ENCODE measurements around the gene KCNK6.

KCNK6 gene

GRCh38 chr19:38298821-38299680, 20.6 kb upstream of the KCNK6 start:
- DNase-seq (ENCODE audit: low read depth, low spot score) = no peak

GRCh38 chr19:38303517-38304351, 15.9 kb upstream of the KCNK6 start, which contains the start of gene C19orf33:
C19orf33 (plus strand) TSS chr19:38304251; CDS start chr19:38304262, 11 bp downstream.
- DNase-seq (ENCODE audit: low read depth, low spot score) = no peak

- no peak for DNase-seq (ENCODE audit: low read depth, low spot score)
Observed at GRCh38 chr19:38304352-38304865, 15.2 kb upstream of the KCNK6 start.

GRCh38 chr19:38304866-38305429, 14.7 kb upstream of the KCNK6 start:
- DNase-seq (ENCODE audit: low read depth, low spot score) = no peak

DNA sequence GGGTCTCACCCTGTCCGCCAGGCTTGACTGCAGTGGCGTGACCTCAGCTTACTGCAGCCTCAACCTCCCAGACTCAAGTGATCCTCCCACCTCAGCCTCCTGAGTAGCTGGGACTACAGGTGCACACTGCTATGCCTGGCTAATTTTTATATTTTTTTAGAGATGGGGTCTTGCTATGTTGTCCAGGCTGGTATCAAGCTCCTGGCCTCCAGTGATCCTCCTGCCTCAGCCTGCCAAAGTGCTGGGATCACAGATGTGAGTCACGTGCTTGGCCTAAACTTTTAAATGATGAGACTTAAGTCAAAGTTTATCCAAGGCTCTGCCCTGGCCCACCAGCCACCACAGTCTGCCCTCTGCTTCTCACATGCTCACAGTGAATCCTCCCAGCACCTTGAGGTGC, 13.4 kb upstream of the KCNK6 start:
- DNase-seq (ENCODE audit: low read depth, low spot score) = no peak

GRCh38 chr19:38307076-38307475, 12.6 kb upstream of the KCNK6 start:
- DNase-seq (ENCODE audit: low read depth, low spot score) = no peak

- no peak for DNase-seq (ENCODE audit: low read depth, low spot score)
Observed at GRCh38 chr19:38307597-38307996, 12.0 kb upstream of the KCNK6 start.

- no peak for DNase-seq (ENCODE audit: low read depth, low spot score)
Observed at GRCh38 chr19:38308006-38308766, 11.5 kb upstream of the KCNK6 start.

GRCh38 chr19:38308926-38309614, 10.6 kb upstream of the KCNK6 start:
- no peak for DNase-seq (ENCODE audit: low read depth, low spot score)

DNA sequence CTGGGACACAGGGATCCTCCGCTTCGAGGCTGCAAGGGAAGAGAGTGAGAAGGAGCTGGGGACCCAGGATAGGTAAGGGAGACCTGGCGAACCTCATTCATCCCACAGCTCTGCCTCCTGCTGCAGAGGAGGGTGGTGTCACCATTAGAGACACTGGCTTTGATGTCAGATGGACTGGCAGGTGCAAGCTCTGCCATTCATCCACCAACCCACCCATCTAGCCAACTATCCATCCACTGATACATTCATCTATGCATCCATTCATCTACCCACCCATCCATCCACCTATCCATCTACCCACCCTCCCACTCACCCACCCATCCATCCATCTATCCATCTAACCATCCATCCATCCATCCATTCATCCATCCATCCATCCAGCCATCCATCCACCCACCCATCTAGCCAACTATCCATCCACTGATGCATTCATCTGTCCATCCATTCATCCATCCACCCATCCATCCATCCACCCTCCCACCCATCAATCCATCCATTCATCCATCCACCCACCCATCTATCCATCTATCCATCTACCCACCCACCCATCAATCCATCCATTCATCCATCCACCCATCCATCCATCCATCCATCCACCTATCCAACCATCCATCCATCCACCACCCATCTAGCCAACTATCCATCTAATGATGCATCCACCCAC, 9.9 kb upstream of the KCNK6 start:
- no peak for DNase-seq (ENCODE audit: low read depth, low spot score)

DNA sequence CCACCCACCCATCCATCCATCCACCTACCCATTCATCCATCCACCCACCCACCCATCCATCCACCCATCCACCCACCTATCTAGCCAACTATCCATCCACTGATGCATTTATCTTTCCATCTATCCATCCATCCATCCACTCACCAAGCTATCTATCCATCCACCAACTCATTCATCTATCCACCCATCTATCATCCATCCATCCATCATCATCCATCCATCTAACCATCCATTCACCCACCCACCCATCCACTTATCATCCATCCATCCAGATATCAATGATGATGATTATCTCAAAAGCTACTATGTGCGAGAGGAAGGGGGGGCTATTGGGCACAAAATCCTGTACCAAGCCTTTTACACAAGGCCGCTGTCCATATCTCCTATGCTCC, 9.4 kb upstream of the KCNK6 start:
- DNase-seq (ENCODE audit: low read depth, low spot score) = no peak

GRCh38 chr19:38310986-38311385, 8.7 kb upstream of the KCNK6 start:
- DNase-seq (ENCODE audit: low read depth, low spot score) = no peak

- DNase-seq (ENCODE audit: low read depth, low spot score) = peak; percentile 92
Observed at GRCh38 chr19:38315657-38316476, 3.8 kb upstream of the KCNK6 start, which contains the start of gene YIF1B. YIF1B (minus strand) TSS chr19:38315947; CDS start chr19:38315917, 30 bp downstream.

DNA sequence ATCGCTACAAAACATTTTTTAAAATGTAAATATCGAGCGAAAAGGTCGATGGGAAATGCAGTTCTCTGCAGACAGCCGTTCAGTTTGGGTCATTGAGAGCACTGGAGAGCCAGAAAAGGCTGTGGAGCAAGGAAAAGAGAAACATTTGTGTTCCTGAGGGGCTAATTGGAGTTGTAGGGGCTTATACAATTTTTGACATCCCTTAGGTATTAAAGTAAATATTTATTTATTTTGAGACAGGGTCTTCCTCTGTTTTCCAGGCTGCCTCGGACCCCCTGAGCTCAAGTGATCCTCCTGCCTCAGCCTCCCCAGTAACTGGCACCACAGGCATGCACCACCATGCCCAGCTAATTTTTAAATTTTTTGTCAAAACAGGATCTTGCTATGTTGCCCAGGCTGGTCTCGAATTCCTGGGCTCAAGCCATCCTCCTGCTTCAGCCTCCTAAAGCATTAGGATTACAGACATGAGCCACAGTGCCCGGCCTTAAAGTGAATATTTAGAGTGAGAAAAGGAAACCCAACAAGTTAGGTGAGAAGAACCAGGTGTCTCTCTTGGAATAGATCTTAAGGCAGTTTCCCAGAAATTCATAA, 3.1 kb upstream of the KCNK6 start:
- DNase-seq (ENCODE audit: low read depth, low spot score) = no peak

- DNase-seq (ENCODE audit: low read depth, low spot score) = no peak
Observed at GRCh38 chr19:38317104-38317612, 2.5 kb upstream of the KCNK6 start.

- no peak for DNase-seq (ENCODE audit: low read depth, low spot score)
Observed at GRCh38 chr19:38318660-38319059, 985 bp upstream of the KCNK6 start.

DNA sequence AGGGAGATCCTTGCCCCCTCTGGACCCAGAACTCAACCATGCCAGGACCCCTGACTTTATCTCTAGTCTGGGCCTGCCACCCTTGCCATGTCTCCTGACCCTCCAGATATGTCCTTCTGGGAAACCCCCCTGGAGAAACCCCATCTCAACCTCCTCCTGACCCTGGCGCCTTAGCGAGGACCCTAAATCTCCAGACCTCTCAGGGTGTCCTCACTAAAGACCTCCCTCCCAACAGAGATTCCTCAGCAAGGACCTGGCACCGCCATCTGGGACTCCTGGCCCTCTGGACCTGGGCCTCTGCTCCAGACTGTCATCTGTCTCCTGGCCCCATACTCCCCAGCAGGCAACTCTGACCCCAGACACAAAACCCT, 1.3 kb downstream of the KCNK6 start:
- no peak for DNase-seq (ENCODE audit: low read depth, low spot score)

- DNase-seq (ENCODE audit: low read depth, low spot score) = no peak
Observed at GRCh38 chr19:38321646-38322196, 2.1 kb downstream of the KCNK6 start.

Measured in activated CD4-positive, CD25-positive, alpha-beta regulatory T cell treated with anti-CD3 and anti-CD28 coated beads, Interleukin-2, amount 50 U/mL, for 16 hours (primary cell).